ENCODE measurements around the gene MRC2.

- TF ChIP-seq EP300 (IDR thresholded peaks at IDR 0.05) (no peak), POLR2A (IDR thresholded peaks at IDR 0.05) (no peak)
These were observed 86.7 kb downstream of the MRC2 start for GRCh38 chr17:62714016-62714777.
